ENCODE measurements around the gene TNFRSF1B. TPM values are rescaled to one million over a fixed set of nuclear protein-coding genes. Genes with fewer than 3 reads are reported as not detected.

TNFRSF1B gene
- total RNA-seq, 1 donor from 2014 or later = 98.6 TPM

- Mint-ChIP-seq H3K36me3 (ENCODE audit: low read depth) (no peaks in the 10 kb centered on the region), H3K4me1 (peaks cover 95% of the 10 kb centered on the region), H3K27me3 (no peaks in the 10 kb centered on the region), H3K4me3 (peak overlapping the region; percentile 35), H3K27ac (peak overlapping the region; percentile 92), H3K9me3 (peaks cover 2% of the 10 kb centered on the region)
- ATAC-seq (ENCODE audit: low read depth) = no peak
- CTCF ChIA-PET = interaction anchor here (0.9 to 9.2 kb wide), 7 partner anchors 9 to 63 kb away, joined by 3 to 80 read pairs (median 4); no protein-coding TSS in a partner anchor
- POLR2A ChIA-PET = interaction anchor here (0.6 to 7.3 kb wide), 13 partner anchors 10 to 242 kb away, joined by 3 to 187 read pairs (median 11); partner anchors contain the start of gene TNFRSF1B
- DNase-seq = no peak
- intact Hi-C loops (cut with micrococcal nuclease) = no loop called here
- TF ChIP-seq, protein P1, sequence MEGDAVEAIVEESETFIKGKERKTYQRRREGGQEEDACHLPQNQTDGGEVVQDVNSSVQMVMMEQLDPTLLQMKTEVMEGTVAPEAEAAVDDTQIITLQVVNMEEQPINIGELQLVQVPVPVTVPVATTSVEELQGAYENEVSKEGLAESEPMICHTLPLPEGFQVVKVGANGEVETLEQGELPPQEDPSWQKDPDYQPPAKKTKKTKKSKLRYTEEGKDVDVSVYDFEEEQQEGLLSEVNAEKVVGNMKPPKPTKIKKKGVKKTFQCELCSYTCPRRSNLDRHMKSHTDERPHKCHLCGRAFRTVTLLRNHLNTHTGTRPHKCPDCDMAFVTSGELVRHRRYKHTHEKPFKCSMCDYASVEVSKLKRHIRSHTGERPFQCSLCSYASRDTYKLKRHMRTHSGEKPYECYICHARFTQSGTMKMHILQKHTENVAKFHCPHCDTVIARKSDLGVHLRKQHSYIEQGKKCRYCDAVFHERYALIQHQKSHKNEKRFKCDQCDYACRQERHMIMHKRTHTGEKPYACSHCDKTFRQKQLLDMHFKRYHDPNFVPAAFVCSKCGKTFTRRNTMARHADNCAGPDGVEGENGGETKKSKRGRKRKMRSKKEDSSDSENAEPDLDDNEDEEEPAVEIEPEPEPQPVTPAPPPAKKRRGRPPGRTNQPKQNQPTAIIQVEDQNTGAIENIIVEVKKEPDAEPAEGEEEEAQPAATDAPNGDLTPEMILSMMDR (IDR thresholded peaks at IDR 0.05) = no peak
These were observed 16.2 kb upstream of the TNFRSF1B start for GRCh38 chr1:12150456-12151200.

DNA sequence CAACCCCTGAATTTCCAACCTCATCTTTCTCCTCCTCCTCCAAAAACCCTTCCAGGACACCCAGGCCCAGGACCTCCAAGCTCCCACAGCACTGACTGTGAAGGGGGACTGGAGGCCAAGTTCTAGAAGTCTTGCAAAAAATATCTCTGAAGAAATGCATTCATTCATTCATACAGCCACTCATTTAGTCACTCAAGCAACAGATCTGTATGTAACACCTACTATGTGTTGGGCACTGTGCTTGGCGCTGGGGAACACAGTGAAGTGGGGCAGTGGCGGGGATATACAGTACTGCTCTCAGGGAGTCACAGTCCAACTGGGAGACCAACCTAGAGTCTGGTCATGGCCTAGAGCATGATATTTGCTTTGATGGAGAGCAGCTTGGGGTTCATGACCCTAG lies 15.3 kb upstream of the TNFRSF1B start:
- Mint-ChIP-seq H3K27ac (peak overlapping the region; percentile 92), H3K9me3 (peaks cover 2% of the 10 kb centered on the region), H3K4me3 (peak overlapping the region; percentile 52), H3K4me1 (peaks cover 93% of the 10 kb centered on the region), H3K36me3 (ENCODE audit: low read depth) (no peaks in the 10 kb centered on the region), H3K27me3 (no peaks in the 10 kb centered on the region)
- TF ChIP-seq, protein P1 (IDR thresholded peaks at IDR 0.05) = no peak
- ChIA-PET POLR2A (interaction anchor here (1.0 to 7.3 kb wide), 8 partner anchors 11 to 243 kb away, joined by 3 to 187 read pairs (median 23); partner anchors contain the start of genes MIIP and TNFRSF1B), CTCF (interaction anchor here (0.9 to 9.2 kb wide), 6 partner anchors 8 to 31 kb away, joined by 3 to 80 read pairs (median 4); no protein-coding TSS in a partner anchor)
- ATAC-seq (ENCODE audit: low read depth) (no peak), DNase-seq (no peak)
- intact Hi-C loops (cut with micrococcal nuclease) = no loop called here

DNA sequence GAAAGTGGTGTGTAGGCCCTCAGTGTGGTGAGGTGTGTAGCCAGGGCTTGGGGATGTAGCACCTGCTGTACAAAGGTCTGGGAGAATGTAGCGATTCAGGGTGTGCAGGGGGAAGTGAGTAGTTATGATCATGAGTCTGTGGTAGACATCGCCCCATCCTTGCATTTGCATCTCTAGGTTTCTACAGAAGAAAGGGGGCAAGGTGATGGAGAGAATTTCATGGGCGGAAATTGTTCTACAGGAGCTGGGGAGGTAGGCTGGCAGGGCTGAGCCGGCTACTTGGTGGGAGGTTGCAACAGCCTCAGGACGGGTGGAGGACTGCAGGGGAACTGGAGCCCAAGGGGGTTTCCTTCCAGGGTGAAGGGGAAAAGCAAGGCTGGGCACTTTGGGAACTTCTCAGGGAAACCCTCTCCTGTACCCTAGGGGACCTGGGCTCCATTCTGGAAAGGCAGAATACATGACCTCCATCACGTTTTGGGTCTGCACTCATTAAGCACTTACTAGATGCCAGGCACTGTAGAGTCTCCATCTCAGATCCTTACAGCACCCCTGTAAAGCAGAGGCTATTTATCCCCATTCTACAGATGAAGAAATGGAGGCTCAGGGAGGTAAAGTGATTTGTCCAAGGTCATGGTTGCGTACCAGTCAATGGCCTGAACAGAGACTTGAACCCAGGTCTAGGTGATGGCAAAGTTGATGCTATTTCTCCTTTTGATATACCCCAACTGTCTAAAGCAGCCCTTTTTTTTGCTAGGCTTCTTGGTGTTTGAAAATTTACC lies 14.5 kb upstream of the TNFRSF1B start:
- H3K27me3 Mint-ChIP-seq = no peaks in the 10 kb centered on the region
- peak; percentile 75 for ATAC-seq (ENCODE audit: low read depth)
- H3K27ac Mint-ChIP-seq = peak overlapping the region; percentile 92
- no peak for DNase-seq
- H3K4me1 Mint-ChIP-seq = peaks cover 91% of the 10 kb centered on the region
- no peaks in the 10 kb centered on the region for H3K36me3 Mint-ChIP-seq (ENCODE audit: low read depth)
- peak overlapping the region; percentile 52 for H3K4me3 Mint-ChIP-seq
- ChIA-PET POLR2A (interaction anchor here (0.5 to 7.3 kb wide), 14 partner anchors 12 to 243 kb away, joined by 3 to 187 read pairs (median 6); partner anchors contain the start of genes KIAA2013, MIIP and TNFRSF1B), CTCF (interaction anchor here (0.9 to 9.2 kb wide), 3 partner anchors 10 to 27 kb away, joined by 3 to 80 read pairs (median 3); no protein-coding TSS in a partner anchor)
- TF ChIP-seq, protein P1 (IDR thresholded peaks at IDR 0.05) = no peak
- H3K9me3 Mint-ChIP-seq = peaks cover 2% of the 10 kb centered on the region
- intact Hi-C loops (cut with micrococcal nuclease) = loop anchor here (1.0 to 2.0 kb wide), 6 partner anchors 9 to 66 kb away; no protein-coding TSS in a partner anchor

GRCh38 chr1:12153181-12153785 lies 13.5 kb upstream of the TNFRSF1B start:
- H3K27ac Mint-ChIP-seq = peak overlapping the region; percentile 92
- POLR2A ChIA-PET = interaction anchor here (0.6 to 7.3 kb wide), 14 partner anchors 11 to 244 kb away, joined by 3 to 187 read pairs (median 6); partner anchors contain the start of genes KIAA2013 and TNFRSF1B
- H3K4me3 Mint-ChIP-seq = peak overlapping the region; percentile 52
- CTCF ChIA-PET = interaction anchor here (9.2 kb wide), 1 partner anchor 28 kb away, joined by 80 read pairs; no protein-coding TSS in a partner anchor
- H3K4me1 Mint-ChIP-seq = peaks cover 91% of the 10 kb centered on the region
- no peaks in the 10 kb centered on the region for H3K36me3 Mint-ChIP-seq (ENCODE audit: low read depth)
- DNase-seq = peak; percentile 47
- intact Hi-C loops (cut with micrococcal nuclease) = loop anchor here (1.0 to 2.0 kb wide), 4 partner anchors 20 to 66 kb away; no protein-coding TSS in a partner anchor
- ATAC-seq (ENCODE audit: low read depth) = peak; percentile 40
- no peaks in the 10 kb centered on the region for H3K27me3 Mint-ChIP-seq
- TF ChIP-seq, protein P1 (IDR thresholded peaks at IDR 0.05) = no peak
- peaks cover 2% of the 10 kb centered on the region for H3K9me3 Mint-ChIP-seq
